GM21515 (cell line): Measurements from ENCODE around the gene CRACR2A.

Experiments used
- ATAC-seq: cut with Tn5 transposase; IDR thresholded peaks from one replicate; pipeline ENCODE4 v1.9.1; 2021; ENCODE audit not compliant: unreplicated experiment

The CRACR2A gene

DNA sequence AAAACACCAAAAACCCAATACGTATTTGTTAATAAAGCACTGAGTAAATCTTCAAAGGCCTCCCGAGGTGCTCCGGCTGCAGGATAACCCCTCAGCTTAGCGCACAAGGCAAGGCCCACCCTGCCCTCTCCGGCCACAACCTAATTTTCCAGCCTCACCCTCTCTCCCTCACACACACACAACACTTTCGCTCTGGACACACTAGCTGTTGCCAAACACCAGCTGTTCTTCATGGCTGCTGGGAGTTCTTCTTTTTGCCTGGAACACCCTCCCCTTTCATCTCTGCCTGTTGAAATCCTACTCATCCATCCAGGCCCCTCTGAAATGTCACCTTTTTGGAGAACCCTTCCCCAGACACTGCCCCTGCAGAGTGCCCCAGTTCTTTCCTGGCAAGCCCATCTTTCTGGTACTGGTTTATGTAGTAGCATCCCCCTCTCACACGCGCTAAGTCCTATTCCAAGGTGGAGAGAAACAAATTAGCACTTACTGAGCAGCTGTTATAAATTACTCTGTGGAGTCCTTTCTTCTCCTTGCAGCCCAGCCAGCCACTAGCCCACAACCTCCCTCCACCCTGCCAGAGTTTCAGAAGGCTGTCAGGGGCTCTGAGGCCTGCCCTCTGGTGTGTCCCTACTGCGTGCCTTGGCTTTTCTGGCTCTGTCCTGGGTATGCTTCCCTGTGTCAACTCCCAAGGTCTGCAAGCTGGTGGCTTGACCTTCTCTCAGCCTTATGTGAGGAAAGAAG is 805 bp upstream of the CRACR2A start:
- ATAC-seq = no peak

DNA sequence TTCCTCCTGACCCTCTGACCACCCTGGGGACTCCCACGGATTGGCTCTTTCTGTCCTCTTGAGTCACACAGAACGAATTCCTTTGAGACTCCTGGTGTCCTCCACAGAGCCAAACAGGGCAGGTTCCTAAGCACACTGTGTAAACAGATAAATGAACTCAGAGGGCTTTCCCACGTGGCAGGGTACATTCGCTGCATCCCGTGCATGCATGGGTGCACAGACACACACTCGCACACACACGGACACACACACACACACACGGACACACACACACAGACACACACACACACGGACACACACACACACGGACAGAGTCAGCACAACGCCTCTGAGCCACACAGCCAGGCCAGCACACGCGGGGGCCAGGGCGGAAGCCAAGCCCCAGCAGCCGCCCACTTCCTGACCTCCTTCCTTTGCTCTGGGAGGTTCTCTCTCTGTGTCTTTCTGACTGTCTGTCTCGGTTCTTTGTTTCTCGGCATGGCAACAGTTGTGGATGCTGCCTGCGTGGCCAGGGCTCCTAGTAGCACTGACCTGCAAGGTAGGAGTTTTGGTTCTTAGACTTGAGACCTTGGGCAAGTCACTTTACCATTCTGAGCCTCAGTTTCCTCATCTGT is 706 bp downstream of the CRACR2A start:
- ATAC-seq = peak; percentile 63

DNA sequence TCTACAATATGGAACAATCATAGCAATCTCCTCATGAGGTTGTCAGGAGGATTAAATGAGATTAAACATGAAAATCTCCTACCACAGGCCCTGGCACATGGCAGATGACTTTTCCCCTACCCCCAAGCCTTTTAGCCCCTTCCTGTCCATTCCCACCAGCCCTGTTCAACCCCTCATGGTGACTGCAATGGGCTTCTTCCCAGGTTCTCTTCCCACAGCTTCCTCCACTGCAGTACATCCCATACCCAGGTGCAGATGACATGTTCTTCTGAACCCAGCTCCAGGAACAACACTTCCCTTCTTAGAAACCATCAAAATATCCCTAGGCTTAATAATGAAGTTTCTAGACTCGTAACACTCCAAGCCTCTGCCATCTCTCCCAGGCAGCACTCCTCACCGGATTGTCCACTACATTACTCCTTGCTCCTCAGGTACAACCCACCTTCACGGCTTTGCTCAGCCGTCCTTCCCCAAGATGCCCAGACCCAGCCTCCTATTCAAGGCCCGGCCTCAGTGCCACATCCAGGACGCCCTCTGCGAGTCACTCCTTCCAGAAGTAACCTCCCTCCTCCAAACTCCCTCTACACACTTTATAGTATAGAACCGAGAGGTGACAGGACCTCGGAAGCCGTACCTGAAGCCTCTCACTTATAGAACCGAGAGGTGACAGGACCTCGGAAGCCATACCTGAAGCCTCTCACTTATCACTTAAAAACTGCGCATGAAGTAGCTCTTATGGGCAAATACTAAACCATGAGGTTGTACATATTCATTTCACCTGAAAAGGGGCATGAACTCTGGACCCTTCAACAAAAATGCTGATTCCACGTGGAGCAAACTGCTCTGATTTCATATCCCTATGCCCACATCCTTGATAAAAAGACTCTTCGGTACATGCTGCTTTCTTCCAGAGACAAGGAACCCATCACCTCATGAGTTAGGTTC is 1.5 kb downstream of the CRACR2A start:
- no peak for ATAC-seq

DNA sequence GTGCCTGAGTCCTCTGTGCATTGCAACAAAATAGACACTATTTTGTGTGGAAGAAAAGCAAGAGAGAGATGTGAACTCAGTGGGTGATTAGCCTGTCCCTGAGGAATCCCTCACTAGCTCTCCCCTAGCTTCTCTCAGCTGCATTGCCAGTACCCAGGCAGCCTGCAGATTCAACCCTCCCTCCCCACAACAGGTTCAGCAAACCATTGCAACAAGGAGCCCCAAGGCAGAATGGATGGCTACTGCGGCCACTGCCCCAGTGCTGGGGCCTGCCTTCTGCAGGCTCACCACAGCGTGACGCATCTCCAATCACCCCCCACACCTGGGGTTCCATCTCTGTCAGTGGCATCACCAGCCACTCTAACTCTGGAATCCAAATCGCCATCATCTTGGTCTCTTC is 2.3 kb downstream of the CRACR2A start:
- no peak for ATAC-seq

DNA sequence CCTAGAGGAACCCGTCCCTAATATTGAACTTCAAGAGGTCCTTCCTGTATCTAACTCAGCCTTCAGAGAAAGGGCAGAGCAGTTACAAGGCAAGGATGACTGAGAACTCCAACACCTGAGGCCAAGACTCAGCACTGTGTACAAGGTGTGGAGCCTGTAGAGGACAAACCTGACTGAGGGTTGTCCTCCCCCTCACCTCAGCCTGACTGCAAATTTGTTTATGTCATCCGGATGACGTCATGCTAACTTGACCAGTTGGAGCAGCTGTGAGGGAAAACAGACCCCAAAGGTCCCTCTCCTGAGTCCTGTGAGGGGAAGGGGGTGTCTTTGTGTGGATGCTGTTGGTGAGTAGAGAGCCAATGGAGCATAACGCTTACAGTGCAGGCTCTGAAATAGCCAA is 4.3 kb downstream of the CRACR2A start:
- no peak for ATAC-seq

DNA sequence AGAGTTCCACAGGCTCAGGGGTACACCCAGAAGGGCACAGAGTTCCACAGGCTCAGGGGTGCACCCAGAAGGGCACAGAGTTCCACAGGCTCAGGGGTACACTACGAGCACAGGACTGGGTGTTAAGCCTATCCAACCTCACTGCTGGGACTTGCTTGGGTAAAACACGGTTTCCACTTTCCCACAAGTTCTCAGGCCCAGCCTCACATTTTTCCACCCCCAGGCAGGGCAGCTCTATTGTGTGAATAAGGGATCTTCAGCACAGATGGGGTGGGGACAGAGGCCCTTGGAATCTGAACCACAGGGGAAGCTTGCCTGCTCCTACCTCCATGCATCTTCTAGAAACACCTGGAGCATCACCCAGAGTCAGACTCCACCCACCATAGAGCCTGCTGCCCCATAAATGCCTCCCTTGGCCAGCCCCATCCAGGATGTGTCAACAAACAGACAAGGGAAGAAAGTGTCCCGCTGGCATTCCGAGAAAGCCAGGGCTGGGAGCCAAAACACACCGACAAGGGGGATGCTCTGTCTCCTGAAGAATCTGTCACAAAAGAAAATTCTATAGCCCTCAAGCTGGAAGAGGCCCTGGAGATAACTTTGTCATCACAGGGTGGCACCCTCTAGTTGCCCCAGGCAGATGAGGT is 4.8 kb downstream of the CRACR2A start:
- ATAC-seq = no peak

DNA sequence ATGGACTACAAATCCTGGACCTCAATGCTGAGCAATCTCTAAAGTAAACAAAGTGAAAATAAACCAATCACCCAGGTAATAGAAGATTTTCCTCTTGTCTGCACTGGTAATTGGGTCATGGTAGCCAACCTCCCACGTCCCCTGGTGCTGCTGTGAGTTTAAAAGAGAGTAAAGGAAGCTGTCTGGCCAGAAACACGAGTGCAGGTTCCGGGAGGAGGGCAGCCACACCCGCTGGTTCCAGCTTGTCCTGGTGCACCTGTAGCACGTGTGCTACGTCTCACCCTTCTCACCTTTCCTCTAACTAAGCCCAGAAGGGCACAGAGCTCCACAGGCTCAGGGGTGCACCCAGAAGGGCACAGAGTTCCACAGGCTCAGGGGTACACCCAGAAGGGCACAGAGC is 5.4 kb downstream of the CRACR2A start:
- ATAC-seq = no peak

DNA sequence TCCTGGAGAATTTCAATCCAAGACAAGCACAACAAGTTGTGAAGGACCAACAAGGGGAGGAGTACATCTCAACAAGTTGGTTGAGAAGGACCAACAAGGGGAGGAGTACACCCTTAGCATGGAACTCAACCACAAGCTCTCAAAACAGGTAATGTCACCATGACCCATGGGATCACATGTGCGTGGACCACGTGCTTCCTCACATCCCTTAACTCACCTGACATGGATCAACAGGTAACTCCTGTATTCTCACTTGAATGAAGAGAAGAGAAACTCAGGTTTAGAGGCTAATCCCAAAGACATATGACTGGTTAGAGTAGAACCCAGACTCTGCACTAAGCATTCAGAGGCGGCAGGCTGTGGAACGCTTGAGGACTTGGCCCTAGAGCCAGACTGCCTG is 6.2 kb downstream of the CRACR2A start:
- no peak for ATAC-seq

DNA sequence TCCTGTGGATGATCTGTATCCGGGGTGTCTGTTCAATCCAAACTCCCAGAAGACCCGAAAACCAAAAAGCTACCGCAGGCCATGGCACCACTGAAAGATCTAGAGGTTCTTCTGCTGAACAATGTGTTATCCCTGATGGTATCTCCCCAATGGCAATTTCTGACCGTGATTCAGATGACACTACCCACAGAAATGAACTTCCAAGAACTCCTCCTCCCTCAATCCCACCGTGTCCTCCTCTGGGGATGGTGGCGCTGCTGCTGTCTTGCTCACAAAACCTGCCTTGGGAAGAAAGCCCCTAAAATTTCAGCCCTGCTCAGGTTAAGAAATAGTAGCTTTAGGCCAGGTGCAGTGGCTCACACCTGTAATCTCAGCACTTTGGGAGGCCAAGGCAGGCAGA is 7.8 kb downstream of the CRACR2A start:
- no peak for ATAC-seq

DNA sequence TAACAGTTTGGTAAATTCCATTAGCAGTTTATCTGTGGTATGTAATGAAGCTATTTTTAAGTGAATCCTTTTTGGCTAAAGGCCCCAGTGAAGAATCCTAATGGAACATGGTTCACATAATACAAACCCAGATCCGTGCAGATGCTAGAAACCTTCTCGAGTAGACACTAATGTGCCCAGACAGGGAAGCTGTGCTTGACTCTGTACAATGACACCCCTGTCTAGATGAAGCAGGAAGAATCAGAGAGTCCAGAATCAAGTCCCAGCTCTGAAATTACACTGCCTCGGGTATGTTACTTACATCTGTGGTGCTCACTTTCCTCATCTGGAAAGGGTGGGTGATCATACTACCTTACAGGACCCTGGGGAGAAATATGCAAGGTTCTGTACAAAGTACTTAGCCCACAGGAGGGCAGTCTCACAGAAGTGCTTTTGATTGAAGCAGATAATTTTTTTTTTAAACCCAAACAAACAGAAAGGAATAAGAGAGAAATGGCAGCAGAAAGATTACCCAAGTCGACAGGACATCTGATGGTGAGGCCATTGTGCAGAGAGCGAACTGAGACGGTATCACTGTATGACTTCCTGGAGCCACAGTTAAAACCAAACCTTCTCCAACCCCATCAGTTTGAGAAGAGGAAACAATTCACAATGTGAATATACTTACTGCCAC is 8.5 kb downstream of the CRACR2A start:
- no peak for ATAC-seq

DNA sequence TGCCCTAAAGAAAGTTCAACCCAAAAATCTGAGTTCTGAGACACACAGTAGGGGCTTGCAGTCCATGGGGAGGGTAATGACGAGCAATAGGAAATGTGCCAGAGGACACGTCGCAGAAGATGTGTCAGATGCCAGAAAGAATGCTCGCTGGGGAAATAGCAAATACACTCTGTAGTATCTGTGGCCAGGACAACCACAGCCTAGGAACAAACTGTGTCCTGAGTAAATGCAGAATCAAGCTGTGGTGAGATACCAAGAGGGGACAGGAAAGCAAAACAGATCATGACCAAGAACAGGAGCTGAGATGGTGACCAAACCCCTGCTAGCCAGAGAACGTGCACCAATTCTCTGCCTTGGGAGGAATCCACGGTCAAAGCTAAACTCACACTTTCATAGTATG is 9.1 kb downstream of the CRACR2A start:
- ATAC-seq = no peak

DNA sequence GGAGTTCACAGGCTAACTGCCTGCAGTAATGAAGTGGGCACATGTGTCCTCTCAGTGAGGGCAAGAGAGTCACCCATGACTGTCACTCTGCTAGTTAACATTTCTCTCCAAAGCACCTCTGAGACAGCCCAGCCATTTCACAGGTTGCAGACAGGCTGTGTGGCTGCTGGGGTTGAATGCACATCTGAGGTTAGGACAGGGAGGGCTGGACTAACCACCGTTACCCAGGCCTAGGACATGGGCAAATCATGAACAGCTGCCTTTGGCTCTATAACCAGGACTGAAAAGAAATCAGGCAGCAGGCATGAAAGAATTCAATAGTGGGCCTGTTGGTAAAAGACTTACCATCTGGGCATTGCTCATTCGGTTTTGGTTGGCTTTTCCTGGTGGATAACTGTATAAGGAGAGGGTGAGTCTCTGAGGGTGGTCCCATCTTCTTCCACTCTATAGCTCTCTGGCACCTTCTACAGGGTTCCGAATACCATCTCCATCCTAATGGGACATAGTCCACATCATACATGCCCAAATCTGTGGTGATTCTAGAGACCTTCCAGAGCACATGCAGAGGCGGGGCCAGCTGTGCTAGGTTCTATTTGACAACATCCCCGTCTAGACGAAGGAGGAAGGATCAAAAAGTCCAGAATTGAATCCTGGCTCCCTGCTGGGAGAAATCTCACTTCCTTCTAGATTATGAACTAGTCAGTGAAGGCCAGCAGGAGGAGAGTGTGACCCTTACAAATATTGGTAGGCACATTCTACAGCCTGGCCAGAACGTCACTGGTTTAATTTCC is 10.8 kb downstream of the CRACR2A start:
- ATAC-seq = no peak

DNA sequence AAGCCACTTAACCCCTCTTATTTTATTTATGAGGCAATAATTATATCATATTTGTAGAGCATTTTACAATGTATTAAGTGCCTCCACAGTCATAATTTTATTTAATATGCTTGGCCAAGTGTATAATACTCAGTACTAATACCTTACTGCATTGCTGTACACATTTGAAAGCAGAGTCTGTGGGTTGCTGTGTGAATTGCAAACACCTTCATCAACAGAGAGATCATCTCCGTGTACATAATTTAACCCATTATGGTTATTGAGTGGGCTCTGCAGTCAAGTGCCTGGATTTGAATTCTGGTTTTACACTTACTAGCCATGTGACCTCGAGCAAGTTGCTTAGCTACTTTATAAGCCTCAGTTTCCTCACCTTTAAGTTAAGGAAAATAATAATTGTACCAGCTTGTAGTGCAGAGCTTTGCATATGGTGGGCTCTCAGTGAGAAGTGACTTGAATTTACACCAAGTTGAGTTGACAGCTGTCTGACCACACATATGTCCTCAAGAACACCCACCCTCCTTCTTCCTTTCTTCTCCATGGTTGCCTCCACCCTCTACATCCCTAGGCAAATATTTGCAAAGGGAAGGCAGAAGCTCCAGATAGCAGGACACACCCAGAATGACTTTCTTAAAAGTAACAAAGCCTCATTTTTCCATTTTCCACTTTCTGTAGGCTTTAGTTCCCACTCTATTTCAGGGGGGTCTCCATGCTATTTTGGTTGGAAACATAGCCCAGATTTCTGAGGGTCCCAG is 12.3 kb downstream of the CRACR2A start:
- no peak for ATAC-seq

DNA sequence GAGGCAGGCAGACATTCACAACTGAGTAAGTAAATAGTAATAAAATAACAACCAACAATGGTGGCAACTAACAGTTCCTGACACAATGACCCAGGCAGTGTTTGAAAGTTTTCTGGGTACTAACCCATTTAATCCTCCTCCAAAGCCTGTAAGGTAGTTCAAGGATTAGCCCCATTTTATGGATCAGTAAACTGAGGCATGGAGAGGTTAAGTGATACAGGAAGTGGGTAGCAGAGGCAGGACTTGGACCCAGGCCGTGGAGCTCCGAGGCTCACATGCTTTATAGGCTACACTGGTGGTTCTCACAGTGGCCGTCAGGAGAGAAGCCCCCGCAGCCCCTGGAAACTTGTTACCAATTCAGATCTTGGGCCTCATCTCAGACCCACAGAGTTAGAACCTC is 17.5 kb downstream of the CRACR2A start:
- ATAC-seq = no peak

DNA sequence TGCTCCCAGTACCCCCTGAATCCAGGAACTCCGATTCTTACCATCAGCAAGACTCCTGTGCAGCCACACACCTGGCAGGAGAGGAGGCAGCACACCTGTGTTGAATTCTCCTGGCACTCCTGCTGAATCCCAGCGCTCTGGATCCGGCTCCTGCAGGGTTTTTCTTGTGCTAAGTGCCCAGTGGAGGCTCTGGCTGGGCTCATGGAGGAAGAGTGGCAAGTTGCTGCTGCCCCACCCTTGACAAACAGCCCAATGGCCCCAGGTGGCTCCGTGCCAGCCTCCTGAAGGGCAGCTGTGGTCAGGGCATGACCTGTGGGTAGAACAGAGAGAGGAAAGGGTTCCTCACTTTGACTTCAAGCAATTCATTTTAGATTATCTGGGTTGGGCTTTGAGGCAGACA is 20.0 kb downstream of the CRACR2A start:
- ATAC-seq = no peak

DNA sequence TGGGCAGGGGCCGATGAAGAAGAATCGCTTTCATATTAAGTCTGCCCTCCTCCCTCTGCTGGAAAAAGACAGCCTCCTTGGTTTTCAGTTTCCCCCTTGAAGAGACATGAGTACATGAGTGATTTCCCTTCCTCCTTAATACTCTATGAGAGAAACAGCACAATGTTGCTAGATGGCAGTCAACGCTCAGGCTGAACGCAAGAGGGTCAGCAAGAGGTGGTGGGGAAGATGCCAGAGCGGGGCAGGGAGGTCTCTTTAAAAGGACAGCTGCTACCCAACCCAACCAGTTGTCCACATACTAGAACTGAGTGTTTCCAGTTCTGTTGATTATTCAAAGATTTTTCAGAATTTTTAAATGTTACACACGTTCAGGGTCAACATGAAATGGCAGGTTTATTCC is 22.8 kb downstream of the CRACR2A start:
- no peak for ATAC-seq

DNA sequence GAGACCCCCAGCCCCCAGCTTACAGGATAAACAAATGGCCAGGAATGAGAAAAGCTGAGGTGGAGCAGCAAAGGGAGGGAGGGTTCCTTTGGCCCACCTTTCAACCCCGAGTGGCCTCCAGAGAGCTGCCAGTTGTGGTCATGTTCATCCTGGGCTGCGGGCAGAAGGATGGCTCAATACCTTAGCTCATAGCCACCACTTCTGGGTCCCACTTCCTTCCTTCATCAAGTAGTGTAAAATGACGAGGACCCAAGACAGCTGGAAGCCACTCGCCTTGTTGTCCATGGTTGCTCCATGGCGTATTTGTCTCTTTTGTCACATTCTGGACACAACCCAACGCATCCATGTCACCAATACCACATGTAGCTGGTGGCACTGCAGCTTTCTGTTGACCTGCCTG is 24.2 kb downstream of the CRACR2A start:
- no peak for ATAC-seq

DNA sequence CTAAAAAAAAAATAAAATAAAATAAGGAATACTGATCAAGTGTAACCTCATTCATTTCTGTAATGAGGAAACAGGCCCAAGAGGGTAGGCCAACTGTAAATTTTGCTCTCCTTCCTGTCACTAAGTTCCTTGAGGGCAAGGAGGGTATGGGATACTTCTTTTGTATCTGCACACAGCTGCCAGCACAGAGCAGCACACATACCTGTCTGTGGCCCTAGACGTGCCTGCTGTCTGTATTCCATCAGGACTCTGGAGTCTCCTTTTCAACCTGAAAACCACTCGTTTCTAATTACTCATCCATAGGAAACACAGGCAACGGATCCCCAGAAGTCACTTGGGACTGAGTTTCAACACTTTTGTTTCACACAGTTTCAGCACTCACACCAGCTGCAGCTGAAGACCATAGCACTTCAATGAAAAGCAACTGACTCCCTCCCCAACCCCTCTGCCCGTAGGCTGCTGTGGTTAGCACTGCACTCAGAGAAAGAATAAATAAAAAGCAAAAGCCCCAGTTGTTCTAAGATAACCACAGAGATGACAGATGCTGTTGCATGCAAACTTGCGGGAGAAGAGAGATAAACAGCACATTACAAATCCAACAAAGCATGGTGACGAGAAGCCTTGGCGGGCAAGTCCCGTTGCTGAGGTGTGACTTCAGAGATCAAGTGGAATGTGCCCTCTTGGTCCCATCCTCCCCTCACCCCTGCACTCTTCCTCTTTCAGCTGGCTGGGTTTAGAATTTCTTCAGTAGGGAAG is 24.9 kb downstream of the CRACR2A start:
- peak; percentile 82 for ATAC-seq

DNA sequence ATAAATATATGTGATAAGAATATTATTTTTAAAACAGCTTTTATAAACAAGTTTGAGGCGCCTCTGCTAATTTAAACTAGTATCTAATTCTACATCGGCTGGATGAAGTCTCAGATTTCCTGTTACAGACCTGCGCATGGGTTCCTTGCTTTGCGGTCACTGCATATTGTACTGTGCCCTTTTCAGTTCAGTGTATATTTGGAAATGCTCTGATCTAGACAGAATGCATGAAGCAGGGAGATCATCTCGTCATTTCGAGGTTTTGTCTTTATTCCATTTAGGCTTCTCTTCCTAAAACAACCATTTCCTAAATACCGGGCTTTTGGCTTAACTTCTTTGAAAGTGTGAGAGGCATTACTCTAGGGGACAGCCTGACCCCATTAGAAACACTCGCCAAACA is 25.6 kb downstream of the CRACR2A start:
- ATAC-seq = no peak
